ENCODE data around the gene TRMT61A.

DNA sequence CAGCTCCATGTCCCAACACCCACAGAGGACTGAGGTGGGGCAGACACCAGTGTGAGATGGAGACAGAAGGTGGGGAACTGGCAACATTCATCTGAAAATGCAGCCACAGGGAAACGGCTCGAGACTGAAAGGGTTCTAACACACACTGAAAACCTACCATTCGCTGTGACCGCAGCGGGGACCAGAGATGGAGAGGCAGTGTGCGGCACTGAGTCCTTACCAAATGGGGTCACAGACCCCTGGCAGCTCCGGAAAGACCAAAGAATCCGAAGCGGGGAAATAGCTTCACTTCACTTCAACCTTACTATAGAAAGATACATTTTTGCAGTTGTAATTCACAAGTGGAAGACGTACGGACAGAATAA lies 23.8 kb downstream of the TRMT61A start:
- no peak for TF ChIP-seq POLR2A (IDR thresholded peaks at IDR 0.05; ENCODE audit: low read depth, low read length)
- TF ChIP-seq FOS (IDR thresholded peaks at IDR 0.05; ENCODE audit: borderline replicate concordance, insufficient read depth, low read length): no peak
- TF ChIP-seq POLR2AphosphoS5 (IDR thresholded peaks at IDR 0.05; ENCODE audit: insufficient read depth, low read depth, low read length): no peak
- TF ChIP-seq, protein P1, sequence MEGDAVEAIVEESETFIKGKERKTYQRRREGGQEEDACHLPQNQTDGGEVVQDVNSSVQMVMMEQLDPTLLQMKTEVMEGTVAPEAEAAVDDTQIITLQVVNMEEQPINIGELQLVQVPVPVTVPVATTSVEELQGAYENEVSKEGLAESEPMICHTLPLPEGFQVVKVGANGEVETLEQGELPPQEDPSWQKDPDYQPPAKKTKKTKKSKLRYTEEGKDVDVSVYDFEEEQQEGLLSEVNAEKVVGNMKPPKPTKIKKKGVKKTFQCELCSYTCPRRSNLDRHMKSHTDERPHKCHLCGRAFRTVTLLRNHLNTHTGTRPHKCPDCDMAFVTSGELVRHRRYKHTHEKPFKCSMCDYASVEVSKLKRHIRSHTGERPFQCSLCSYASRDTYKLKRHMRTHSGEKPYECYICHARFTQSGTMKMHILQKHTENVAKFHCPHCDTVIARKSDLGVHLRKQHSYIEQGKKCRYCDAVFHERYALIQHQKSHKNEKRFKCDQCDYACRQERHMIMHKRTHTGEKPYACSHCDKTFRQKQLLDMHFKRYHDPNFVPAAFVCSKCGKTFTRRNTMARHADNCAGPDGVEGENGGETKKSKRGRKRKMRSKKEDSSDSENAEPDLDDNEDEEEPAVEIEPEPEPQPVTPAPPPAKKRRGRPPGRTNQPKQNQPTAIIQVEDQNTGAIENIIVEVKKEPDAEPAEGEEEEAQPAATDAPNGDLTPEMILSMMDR (IDR thresholded peaks at IDR 0.05; ENCODE audit: extremely low read depth in 1 of 2, insufficient read depth in 1 of 2, low read depth in 1 of 2, low read length in 2 of 2): no peak
- TF ChIP-seq, protein P2, sequence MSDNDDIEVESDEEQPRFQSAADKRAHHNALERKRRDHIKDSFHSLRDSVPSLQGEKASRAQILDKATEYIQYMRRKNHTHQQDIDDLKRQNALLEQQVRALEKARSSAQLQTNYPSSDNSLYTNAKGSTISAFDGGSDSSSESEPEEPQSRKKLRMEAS (IDR thresholded peaks at IDR 0.05; ENCODE audit: insufficient read depth, insufficient read length): no peak
- no peak for TF ChIP-seq GATA2 (IDR thresholded peaks at IDR 0.05; ENCODE audit: insufficient read depth, insufficient read length, low read depth, low read length)
- TF ChIP-seq EZH2 (IDR thresholded peaks at IDR 0.05; ENCODE audit: borderline replicate concordance, low read depth, low read length, severe bottlenecking): no peak
